IMR-90 (cell line): ENCODE measurements around the gene NDUFB3.

Source experiments
- BHLHE40 ChIP-seq: fragments of 150-350 bp; IDR thresholded peaks from 2 replicates; pipeline ENCODE4 v1.6.1; 2016; ENCODE audit warnings: mild to moderate bottlenecking, low read depth, low read length
- FOS ChIP-seq: fragments of 150-350 bp; IDR thresholded peaks from 2 replicates; pipeline ENCODE4 v1.6.1; 2016; ENCODE audit warnings: low read depth, low read length
- MAZ ChIP-seq: IDR thresholded peaks from 2 replicates; pipeline ENCODE4 v1.6.1; 2012; ENCODE audit warnings: low read depth, mild to moderate bottlenecking, low read length, improper control_type of control experiment, moderate library complexity, borderline replicate concordance
- NFE2L2 ChIP-seq: fragments of 150-350 bp; IDR thresholded peaks from 2 replicates; pipeline ENCODE4 v1.6.1; 2016; ENCODE audit warnings: low read depth, mild to moderate bottlenecking, low read length
- POLR2A ChIP-seq: IDR thresholded peaks from 2 replicates; pipeline ENCODE4 v1.6.1; 2012; ENCODE audit warnings: mild to moderate bottlenecking, low read depth, low read length
- RAD21 ChIP-seq: IDR thresholded peaks from 2 replicates; pipeline ENCODE4 v1.6.1; 2012; ENCODE audit warnings: low read length, improper control_type of control experiment
- TF ChIP-seq, protein P1 (sequence below): conservative IDR thresholded peaks from 2 replicates; pipeline ENCODE4 v1.5.1; 2012; ENCODE audit warnings: mild to moderate bottlenecking, low read depth, low read length, improper control_type of control experiment
- TF ChIP-seq, protein P2 (sequence below): fragments of 150-350 bp; IDR thresholded peaks from 2 replicates; pipeline ENCODE4 v1.6.1; 2017; ENCODE audit warnings: mild to moderate bottlenecking, antibody characterized with exemption, low read length, low read depth

DNA sequence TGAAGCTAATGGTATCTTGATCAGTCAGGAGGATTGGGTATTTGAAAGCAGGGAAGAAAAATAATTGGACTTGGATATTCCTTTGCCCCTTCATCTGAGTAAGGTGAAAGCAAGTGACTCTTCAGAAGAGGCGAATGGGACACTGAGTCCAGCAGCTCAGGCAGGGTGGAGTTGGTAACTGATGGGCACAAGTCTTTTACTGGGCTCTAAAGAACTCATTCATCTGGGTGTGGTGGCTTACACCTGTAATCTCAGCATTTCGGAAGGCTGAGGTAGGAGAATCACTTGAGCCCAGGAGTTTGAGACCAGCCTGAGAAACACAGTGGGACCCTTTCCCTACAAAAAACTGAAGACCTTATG is 55.3 kb downstream of the NDUFB3 start:
- TF ChIP-seq, protein P1, sequence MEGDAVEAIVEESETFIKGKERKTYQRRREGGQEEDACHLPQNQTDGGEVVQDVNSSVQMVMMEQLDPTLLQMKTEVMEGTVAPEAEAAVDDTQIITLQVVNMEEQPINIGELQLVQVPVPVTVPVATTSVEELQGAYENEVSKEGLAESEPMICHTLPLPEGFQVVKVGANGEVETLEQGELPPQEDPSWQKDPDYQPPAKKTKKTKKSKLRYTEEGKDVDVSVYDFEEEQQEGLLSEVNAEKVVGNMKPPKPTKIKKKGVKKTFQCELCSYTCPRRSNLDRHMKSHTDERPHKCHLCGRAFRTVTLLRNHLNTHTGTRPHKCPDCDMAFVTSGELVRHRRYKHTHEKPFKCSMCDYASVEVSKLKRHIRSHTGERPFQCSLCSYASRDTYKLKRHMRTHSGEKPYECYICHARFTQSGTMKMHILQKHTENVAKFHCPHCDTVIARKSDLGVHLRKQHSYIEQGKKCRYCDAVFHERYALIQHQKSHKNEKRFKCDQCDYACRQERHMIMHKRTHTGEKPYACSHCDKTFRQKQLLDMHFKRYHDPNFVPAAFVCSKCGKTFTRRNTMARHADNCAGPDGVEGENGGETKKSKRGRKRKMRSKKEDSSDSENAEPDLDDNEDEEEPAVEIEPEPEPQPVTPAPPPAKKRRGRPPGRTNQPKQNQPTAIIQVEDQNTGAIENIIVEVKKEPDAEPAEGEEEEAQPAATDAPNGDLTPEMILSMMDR = no peak
- TF ChIP-seq FOS = no peak
- no peak for TF ChIP-seq POLR2A
- TF ChIP-seq, protein P2, sequence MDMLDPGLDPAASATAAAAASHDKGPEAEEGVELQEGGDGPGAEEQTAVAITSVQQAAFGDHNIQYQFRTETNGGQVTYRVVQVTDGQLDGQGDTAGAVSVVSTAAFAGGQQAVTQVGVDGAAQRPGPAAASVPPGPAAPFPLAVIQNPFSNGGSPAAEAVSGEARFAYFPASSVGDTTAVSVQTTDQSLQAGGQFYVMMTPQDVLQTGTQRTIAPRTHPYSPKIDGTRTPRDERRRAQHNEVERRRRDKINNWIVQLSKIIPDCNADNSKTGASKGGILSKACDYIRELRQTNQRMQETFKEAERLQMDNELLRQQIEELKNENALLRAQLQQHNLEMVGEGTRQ = no peak
- no peak for TF ChIP-seq MAZ
- no peak for TF ChIP-seq RAD21
- TF ChIP-seq NFE2L2 = no peak
- TF ChIP-seq BHLHE40 = no peak
